Pulmonary artery endothelial cell (primary cell): ENCODE data around the gene BCL6. TPM values are rescaled to one million over a fixed set of nuclear protein-coding genes. Genes with fewer than 3 reads are reported as not detected.

Experiments used
- DNase-seq: peaks from one replicate; pipeline ENCODE4 v3.0.0-alpha.2; 2011; ENCODE audit warnings: low read depth, low spot score
- total RNA-seq: library from RNA; depleted of rRNA; stranded (reverse); fragments of >200 nt; gene quantifications from 2 replicates; pipeline ENCODE4 v1.2.3, GENCODE V29; 2014

The BCL6 gene
- total RNA-seq = 5.1 and 10.4 TPM in 2 replicates

GRCh38 chr3:187745201-187746058 is at the start of gene BCL6:
Gene BCL6, minus strand, starts transcription at chr3:187745468. Its CDS starts 11,775 bp downstream, at chr3:187733693.
- DNase-seq = peak; percentile 92

DNA sequence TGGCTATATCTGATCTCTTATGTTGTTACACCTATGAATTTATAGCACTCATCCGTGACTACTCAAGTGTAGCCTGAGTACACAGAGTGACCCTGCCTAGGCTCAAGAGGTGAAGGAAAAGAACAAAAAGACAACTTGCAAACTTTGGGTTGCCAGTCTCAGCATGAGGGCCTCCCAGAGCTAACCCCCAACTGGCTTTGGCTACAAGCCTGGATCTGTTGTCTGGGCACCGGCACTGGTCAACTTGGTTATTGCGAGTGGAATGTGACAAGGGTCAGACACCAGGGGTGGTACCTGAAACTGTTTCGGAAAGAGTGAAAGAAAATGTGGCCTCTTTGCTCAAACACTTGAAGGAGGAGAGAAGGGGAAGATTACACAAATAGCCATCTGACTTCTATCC is 49.5 kb upstream of the BCL6 start:
- no peak for DNase-seq

GRCh38 chr3:187793618-187794017 is 48.4 kb upstream of the BCL6 start:
- no peak for DNase-seq

GRCh38 chr3:187792521-187792920 is 47.3 kb upstream of the BCL6 start:
- DNase-seq = no peak

DNA sequence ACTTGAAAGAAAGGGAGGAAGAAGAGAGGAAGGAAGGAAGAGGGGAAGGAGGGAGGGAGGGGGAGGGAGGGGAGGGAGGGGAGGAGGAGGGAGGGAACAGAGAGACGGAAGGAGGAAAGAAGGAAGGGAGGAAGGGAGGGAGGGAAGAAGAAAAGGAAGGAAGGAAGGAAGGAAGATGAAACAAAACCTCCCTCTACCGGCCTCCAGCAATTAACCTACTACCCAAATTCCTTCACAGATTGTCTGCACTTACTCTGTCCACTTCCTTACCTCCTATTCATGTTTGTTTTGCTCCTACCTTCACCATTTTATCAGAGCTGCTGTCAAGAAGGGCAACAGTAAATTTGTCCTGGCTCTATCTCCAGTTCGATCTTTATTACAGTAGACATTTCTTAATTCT is 44.6 kb upstream of the BCL6 start:
- DNase-seq = no peak

GRCh38 chr3:187788984-187789857 is 44.0 kb upstream of the BCL6 start:
- no peak for DNase-seq

DNA sequence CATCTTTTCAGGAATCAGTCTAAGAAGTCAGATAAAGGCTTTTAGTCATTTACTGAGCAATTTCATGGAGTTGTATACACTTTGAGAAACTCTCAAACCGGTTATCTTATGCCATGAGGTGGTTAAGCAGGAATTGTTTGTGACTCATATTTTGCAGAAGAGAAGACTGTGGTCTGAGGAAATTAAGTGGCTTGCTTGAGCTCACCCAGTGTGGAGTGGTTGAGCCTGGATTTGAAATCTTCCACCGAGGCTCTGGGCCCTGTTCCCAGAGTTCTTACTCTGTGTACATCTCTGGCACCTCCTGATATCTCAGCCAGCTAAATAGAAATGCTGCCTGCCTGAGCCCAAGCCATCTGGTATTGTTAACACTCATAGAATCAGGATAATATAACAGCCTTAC is 37.8 kb upstream of the BCL6 start:
- no peak for DNase-seq

DNA sequence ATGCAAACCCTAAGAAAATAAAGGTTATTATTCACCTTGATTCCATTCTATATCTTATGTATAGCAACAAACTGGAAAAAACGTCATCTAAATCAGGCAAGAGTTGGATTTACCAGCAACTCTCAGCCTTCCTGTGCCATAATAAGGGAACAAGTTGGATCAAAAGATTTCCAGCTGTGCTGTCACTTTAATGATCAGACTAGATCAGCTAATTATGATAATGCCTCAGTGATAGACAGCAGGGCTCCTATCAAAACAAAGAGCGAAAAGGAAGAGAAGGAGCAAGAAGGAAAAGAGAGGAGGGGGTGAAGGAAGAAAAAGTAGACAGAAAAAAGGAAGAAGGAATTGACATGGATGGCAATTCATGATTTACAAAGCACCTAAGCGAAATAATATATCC is 36.7 kb upstream of the BCL6 start:
- DNase-seq = no peak

- no peak for DNase-seq
Observed at GRCh38 chr3:187781001-187781400, 35.7 kb upstream of the BCL6 start.

DNA sequence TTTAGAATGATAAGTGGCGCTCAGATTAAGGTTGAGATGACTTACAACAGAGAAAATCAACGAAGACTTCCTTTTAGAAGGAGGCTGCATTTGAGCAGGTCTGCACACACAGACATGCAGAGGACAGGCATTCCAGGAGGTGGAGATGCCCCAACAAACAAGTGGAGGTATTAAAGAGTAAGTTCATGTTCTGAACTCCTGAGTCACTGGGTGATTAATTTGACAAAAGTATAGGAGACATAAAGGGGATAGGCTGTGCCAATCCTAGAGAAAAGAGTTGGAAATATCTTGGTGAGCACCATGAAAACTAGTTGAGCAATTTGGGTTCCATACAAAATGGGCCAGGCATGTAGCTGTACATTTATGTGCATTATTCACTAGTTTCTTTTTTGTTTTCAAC is 33.5 kb upstream of the BCL6 start:
- DNase-seq = no peak

DNA sequence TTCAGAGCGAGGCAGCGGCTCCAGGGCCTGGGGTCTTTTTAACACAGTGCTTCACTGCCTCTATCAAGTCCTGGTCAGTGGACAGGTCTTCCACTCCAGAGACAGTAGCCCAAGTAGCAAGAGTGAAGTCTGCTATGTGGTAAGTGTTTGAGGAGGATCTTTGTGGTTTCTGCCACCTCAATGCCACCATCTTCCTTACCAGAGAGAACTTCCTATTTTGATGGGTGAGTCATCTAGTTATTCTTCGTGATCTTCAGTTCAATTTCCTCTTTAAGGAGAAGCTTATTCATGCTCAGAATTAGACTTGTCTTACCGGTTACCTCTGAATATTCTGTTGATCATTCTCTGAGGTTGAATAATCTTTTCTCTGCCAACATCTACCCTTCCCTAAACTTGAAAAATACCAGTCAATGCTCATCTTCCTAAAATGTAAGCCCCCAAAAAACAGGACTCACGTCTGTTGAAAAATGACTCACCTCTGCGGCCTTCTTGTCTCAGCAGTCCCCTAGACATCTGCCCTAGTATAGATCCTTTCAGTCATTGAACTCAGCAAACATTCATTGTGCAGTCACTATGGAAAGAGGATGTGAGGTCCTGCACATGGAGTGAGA is 32.2 kb upstream of the BCL6 start:
- no peak for DNase-seq

- DNase-seq = no peak
Observed at GRCh38 chr3:187775549-187775948, 30.3 kb upstream of the BCL6 start.

- DNase-seq = no peak
Observed at GRCh38 chr3:187774185-187774789, 29.0 kb upstream of the BCL6 start.

DNA sequence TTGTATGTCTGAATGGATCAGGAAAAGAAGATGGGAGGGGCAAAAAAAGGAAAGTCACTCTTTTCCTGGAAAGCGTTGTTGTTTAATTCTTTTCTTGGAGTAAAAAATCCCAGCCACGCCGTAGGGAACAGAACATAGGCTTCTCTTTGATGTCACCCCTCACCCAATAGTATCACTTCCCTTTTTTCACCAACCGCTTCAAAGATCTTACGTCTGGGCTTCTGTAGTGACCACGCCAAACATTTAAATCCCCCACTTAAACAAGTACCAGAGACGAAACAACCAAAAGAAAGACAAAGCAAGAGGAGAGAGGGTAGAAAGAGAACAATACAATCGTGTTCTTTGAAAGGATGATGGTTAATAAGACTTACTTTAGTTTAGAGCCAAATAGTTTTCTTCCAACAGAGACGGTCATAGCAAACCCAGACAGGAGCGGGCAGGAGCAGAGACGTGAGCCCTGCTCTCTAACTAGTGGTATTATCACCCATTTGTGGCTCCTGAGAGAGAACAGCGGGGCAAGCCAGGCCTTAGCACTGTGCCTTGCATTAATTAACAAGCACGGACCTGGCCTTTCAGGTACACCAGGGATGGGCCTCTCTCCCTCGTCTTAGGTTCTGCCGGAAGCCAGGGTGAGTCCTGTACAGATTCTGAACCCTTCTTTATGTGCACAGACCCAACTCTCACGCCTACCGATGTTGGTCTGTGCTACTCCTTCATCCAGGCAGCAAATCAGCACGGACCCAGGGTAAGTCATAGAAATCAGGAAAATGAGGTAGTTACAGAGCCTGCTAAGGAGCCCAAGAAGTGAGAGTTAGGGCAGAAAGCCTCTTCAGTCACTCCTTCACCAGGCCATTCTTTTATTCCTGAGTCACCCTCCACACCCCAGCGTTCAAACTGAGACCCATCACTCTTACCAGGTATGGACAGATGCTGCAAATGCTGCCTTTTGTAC is 28.2 kb upstream of the BCL6 start:
- no peak for DNase-seq

- DNase-seq = no peak
Observed at GRCh38 chr3:187770224-187770623, 25.0 kb upstream of the BCL6 start.

GRCh38 chr3:187769771-187770170 is 24.5 kb upstream of the BCL6 start:
- DNase-seq = no peak

DNA sequence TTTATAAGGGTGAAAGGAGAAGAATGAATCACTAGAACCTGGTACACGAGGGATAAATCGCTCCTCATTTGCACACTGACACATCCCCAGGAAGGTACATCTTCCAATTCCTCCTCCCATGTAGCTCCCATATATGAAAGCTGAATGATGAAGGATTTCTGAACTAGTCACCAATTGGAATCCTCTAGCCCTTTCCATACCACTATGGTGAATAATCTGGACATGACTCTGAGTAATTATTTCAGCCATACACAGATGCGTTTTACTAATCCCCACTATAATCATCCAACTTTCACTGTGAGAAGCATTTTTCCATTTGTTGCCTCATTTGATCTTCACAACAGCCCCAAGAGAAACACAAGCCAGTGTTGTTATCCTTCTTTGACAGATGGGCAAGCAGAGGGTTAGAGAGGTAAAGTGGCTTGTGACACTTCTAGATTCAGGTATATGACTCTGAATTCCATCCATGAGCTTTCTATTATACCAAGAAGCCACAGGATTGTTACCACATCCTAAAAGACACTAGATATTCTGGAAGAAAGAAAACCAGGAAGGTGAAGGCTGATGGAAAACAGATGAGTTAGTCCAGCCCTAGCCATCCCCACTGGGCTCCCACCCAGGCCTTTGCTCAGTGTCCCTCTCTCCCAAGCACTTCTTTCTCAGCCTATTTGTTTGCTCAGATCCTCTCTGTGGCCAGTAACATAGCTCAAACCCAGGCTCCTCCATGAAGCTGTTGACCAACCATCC is 22.2 kb upstream of the BCL6 start:
- no peak for DNase-seq

GRCh38 chr3:187765342-187765741 is 20.1 kb upstream of the BCL6 start:
- no peak for DNase-seq

DNA sequence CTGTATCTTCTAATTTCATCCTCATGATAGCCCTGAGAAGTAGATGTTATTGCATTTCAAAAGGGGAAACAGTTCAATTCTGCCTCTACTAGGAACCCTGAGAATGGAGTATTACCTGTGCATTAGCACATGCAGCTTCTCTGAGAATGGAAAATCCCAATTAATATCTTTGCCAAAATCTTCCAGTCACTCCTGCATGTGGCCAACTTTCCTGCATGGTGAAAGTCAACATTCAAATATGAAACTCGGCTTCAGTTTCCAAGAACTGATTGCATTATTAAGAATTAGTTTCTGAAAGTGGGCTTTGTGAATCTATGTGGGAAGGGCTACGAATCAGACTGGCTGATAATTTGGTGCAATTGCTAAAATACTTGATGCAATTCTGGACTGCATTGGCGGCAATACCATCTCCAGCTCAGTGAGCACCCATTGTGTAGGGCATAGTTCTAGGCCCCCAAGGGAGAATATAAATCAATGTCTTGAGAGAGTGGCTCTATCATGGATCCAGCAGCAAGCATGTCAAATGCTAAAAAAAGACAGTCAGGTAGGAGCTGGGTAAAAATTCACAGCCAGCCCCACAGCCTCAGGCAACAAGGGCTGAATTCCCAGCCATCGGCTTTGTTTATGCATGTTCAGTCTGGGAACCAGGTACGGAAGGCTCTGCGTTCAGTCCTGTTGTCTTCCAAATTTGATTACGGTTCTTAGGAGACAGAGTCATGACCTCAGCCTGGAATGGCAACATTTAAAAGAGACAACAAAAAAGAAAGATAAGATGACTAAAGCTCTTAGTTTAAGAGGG is 18.8 kb upstream of the BCL6 start:
- DNase-seq = no peak
